Measurements from ENCODE around the gene NANS. TPM values are rescaled to one million over a fixed set of nuclear protein-coding genes. Genes with fewer than 3 reads are reported as not detected.

Gene NANS
- total and polyA plus RNA-seq, 10 of the 15 experiments (the other 5 are each of a cell fraction or from before 2014, with no cell fraction given) = 21.0 to 126 (median 52.3) TPM

DNA sequence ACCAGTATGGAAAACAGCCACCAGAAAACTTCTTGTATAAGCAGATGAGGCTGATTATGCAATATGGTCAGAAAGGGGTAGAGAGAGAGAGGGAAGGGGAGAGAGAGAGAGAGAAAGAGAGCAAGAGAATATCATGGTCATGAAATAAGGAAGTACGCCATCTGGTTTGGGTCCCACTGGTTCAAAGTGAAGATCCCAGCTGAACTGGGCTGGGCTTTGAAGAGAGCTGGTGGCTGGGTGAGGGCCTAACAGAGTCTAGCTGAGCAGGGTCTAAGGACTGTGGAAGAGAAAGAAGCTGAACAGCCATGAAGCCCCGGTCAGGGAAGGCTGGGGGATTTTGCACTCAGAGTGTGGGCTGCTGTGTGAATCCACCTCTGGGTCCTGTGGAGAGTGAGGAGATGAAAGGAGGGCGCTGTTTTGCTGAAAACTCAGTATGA is 47.9 kb downstream of the NANS start (continued):
- TF ChIP-seq, protein P1, sequence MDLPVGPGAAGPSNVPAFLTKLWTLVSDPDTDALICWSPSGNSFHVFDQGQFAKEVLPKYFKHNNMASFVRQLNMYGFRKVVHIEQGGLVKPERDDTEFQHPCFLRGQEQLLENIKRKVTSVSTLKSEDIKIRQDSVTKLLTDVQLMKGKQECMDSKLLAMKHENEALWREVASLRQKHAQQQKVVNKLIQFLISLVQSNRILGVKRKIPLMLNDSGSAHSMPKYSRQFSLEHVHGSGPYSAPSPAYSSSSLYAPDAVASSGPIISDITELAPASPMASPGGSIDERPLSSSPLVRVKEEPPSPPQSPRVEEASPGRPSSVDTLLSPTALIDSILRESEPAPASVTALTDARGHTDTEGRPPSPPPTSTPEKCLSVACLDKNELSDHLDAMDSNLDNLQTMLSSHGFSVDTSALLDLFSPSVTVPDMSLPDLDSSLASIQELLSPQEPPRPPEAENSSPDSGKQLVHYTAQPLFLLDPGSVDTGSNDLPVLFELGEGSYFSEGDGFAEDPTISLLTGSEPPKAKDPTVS (IDR thresholded peaks at IDR 0.05; ENCODE audit: low read depth, low read length) = no peak
- TF ChIP-seq SP1 (IDR thresholded peaks at IDR 0.05; ENCODE audit: low read depth, low read length) (no peak), NRF1 (conservative IDR thresholded peaks at IDR 0.05; ENCODE audit: low read depth, low read length) (no peak), JUND (IDR thresholded peaks at IDR 0.05; ENCODE audit: low read depth, low read length) (no peak), HDGF (IDR thresholded peaks at IDR 0.05) (peak; percentile 53; the same call in 1 of the 2 replicates), CHD2 (IDR thresholded peaks at IDR 0.05; ENCODE audit: borderline replicate concordance, low read depth, low read length) (no peak), SMAD1 (IDR thresholded peaks at IDR 0.05; ENCODE audit: low read depth, partially characterized antibody) (no peak), KDM1A (IDR thresholded peaks at IDR 0.05; ENCODE audit: borderline replicate concordance) (no peak), SIX5 (IDR thresholded peaks at IDR 0.05; ENCODE audit: low read depth, low read length, severe bottlenecking) (no peak), POLR2AphosphoS2 (IDR thresholded peaks at IDR 0.05; ENCODE audit: low read depth, low read length) (no peak), MYB (IDR thresholded peaks at IDR 0.05; ENCODE audit: borderline replicate concordance, low read depth, low read length) (no peak), CHD1 (IDR thresholded peaks at IDR 0.05; ENCODE audit: low read depth, low read length) (no peak), BHLHE40 (IDR thresholded peaks at IDR 0.05; ENCODE audit: borderline replicate concordance in 1 of 2, low read depth in 2 of 2, low read length in 1 of 2) (0 out of 4 replicates have a peak, but pooled peaks of 1 of the 2 experiments have one; percentile 9), MEF2A (IDR thresholded peaks at IDR 0.05; ENCODE audit: insufficient read depth, low read depth, low read length) (0 out of 2 replicates have a peak, but pooled peaks have one; percentile 13), GATAD2B (conservative IDR thresholded peaks at IDR 0.05; ENCODE audit: low read depth) (no peak), NR2C1 (IDR thresholded peaks at IDR 0.05) (no peak), GABPA (IDR thresholded peaks at IDR 0.05; ENCODE audit: low read depth) (no peak), ZNF274 (IDR thresholded peaks at IDR 0.05; ENCODE audit: insufficient read depth, insufficient read length) (no peak), IRF4 (IDR thresholded peaks at IDR 0.05; ENCODE audit: low read depth, low read length) (peak; percentile 60; the same call in 1 of the 2 replicates), SUPT20H (IDR thresholded peaks at IDR 0.05; ENCODE audit: borderline replicate concordance, control insufficient read depth, low read depth, low read length) (no peak), EGR1 (IDR thresholded peaks at IDR 0.05; ENCODE audit: borderline replicate concordance in 1 of 2, low read depth in 2 of 2, low read length in 2 of 2) (no peak), RCOR1 (conservative IDR thresholded peaks at IDR 0.05; ENCODE audit: low read depth, low read length) (no peak), CBX5 (IDR thresholded peaks at IDR 0.05; ENCODE audit: low read depth) (0 out of 2 replicates have a peak, but pooled peaks have one; percentile 72), TAF1 (IDR thresholded peaks at IDR 0.05; ENCODE audit: borderline replicate concordance, low read depth, low read length) (0 out of 2 replicates have a peak, but pooled peaks have one; percentile 43), ZNF217 (IDR thresholded peaks at IDR 0.05) (no peak)
- TF ChIP-seq, protein P2, sequence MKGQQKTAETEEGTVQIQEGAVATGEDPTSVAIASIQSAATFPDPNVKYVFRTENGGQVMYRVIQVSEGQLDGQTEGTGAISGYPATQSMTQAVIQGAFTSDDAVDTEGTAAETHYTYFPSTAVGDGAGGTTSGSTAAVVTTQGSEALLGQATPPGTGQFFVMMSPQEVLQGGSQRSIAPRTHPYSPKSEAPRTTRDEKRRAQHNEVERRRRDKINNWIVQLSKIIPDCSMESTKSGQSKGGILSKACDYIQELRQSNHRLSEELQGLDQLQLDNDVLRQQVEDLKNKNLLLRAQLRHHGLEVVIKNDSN (IDR thresholded peaks at IDR 0.05; ENCODE audit: borderline replicate concordance, extremely low read length, insufficient read depth, low read depth, low read length) = no peak
- TF ChIP-seq, protein P3, sequence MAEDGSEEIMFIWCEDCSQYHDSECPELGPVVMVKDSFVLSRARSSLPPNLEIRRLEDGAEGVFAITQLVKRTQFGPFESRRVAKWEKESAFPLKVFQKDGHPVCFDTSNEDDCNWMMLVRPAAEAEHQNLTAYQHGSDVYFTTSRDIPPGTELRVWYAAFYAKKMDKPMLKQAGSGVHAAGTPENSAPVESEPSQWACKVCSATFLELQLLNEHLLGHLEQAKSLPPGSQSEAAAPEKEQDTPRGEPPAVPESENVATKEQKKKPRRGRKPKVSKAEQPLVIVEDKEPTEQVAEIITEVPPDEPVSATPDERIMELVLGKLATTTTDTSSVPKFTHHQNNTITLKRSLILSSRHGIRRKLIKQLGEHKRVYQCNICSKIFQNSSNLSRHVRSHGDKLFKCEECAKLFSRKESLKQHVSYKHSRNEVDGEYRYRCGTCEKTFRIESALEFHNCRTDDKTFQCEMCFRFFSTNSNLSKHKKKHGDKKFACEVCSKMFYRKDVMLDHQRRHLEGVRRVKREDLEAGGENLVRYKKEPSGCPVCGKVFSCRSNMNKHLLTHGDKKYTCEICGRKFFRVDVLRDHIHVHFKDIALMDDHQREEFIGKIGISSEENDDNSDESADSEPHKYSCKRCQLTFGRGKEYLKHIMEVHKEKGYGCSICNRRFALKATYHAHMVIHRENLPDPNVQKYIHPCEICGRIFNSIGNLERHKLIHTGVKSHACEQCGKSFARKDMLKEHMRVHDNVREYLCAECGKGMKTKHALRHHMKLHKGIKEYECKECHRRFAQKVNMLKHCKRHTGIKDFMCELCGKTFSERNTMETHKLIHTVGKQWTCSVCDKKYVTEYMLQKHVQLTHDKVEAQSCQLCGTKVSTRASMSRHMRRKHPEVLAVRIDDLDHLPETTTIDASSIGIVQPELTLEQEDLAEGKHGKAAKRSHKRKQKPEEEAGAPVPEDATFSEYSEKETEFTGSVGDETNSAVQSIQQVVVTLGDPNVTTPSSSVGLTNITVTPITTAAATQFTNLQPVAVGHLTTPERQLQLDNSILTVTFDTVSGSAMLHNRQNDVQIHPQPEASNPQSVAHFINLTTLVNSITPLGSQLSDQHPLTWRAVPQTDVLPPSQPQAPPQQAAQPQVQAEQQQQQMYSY (CRISPR knock-in tag; IDR thresholded peaks at IDR 0.05) = no peak

All from GM12878 (cell line).